Activated naive CD4-positive, alpha-beta T cell treated with anti-CD3 and anti-CD28 coated beads for 36 hours (primary cell): ENCODE data around the gene ITGA11. TPM values are rescaled to one million over a fixed set of nuclear protein-coding genes. Genes with fewer than 3 reads are reported as not detected.

Experiments used
- CTCF ChIA-PET: fragments of 350-600 bp; sonication (Branson Sonifier 250); formaldehyde crosslinking; loops from one replicate; lab custom pipeline; 2021; ENCODE audit warnings: antibody characterized with exemption; lab: Charles Lee
- DNase-seq: peaks from one replicate; pipeline ENCODE4 v3.0.0-alpha.2; 2020
- H3K27ac Mint-ChIP-seq: one replicate; pipeline ENCODE4 v1.8.0; 2021; ENCODE audit warnings: mild to moderate bottlenecking, mixed read lengths
- H3K27me3 Mint-ChIP-seq: one replicate; pipeline ENCODE4 v1.8.0; 2021; ENCODE audit warnings: low read depth, mixed read lengths
- H3K36me3 Mint-ChIP-seq: one replicate; pipeline ENCODE4 v1.8.0; 2021; ENCODE audit warnings: low read depth, mixed read lengths
- H3K4me1 Mint-ChIP-seq: one replicate; pipeline ENCODE4 v1.8.0; 2021; ENCODE audit warnings: low read depth, mixed read lengths
- H3K4me3 Mint-ChIP-seq: one replicate; pipeline ENCODE4 v1.8.0; 2021; ENCODE audit warnings: mild to moderate bottlenecking, moderate library complexity, mixed read lengths
- H3K9me3 Mint-ChIP-seq: one replicate; pipeline ENCODE4 v1.8.0; 2021; ENCODE audit warnings: mixed read lengths
- intact Hi-C: fragments of 100-400 bp; cut with micrococcal nuclease; formaldehyde crosslinking; loops from one replicate; pipeline ENCODE4 v1.15.1; 2023
- total RNA-seq, 2 experiments: library from RNA; stranded (reverse); gene quantifications; one replicate each; pipeline ENCODE4 v1.2.3, GENCODE V29; 2021

The ITGA11 gene
- total RNA-seq, 2 experiments from 2014 or later: 0.02 to 0.12 TPM

GRCh38 chr15:68386587-68387288, 45.2 kb downstream of the ITGA11 start:
- intact Hi-C loops: no loop called here
- H3K36me3 Mint-ChIP-seq: no peaks in the 10 kb centered on the region
- H3K9me3 Mint-ChIP-seq: no peaks in the 10 kb centered on the region
- CTCF ChIA-PET: interaction anchor here (2.7 kb wide), 1 partner anchor 80 kb away, joined by 11 read pairs; no protein-coding TSS in a partner anchor
- no peak for DNase-seq
- no peak overlapping the region for H3K4me3 Mint-ChIP-seq
- peaks cover 5% of the 10 kb centered on the region for H3K27me3 Mint-ChIP-seq
- no peaks in the 10 kb centered on the region for H3K4me1 Mint-ChIP-seq
- H3K27ac Mint-ChIP-seq: no peak overlapping the region

- DNase-seq: no peak
- intact Hi-C loops: no loop called here
- no peaks in the 10 kb centered on the region for H3K36me3 Mint-ChIP-seq
- no peaks in the 10 kb centered on the region for H3K9me3 Mint-ChIP-seq
- CTCF ChIA-PET: interaction anchor here (2.7 to 8.2 kb wide), 2 partner anchors 79 to 80 kb away, joined by 11 to 85 read pairs; no protein-coding TSS in a partner anchor
- H3K27ac Mint-ChIP-seq: no peak overlapping the region
- peaks cover 4% of the 10 kb centered on the region for H3K27me3 Mint-ChIP-seq
- no peak overlapping the region for H3K4me3 Mint-ChIP-seq
- no peaks in the 10 kb centered on the region for H3K4me1 Mint-ChIP-seq
Observed at GRCh38 chr15:68385671-68386586, 46.0 kb downstream of the ITGA11 start.

DNA sequence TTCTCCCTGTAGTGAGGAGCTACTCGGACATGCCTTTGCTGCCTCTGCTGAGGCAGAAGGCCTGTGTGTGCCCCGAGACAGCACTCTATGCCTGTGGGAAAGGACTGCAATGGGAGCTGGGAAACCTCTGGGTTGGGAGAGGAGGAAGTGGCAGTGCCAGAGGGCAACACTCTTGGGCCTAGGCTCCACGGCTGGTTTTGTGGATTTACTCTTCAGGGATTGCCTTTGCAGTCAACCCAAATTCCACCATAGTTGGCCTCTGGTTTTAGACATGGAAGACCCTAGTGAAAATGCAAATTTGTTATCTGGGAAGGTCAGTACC, 46.8 kb downstream of the ITGA11 start:
- peaks cover 2% of the 10 kb centered on the region for H3K27me3 Mint-ChIP-seq
- CTCF ChIA-PET: interaction anchor here (8.2 kb wide), 1 partner anchor 78 kb away, joined by 85 read pairs; no protein-coding TSS in a partner anchor

GRCh38 chr15:68384451-68385239, 47.3 kb downstream of the ITGA11 start:
- H3K27ac Mint-ChIP-seq: no peak overlapping the region
- intact Hi-C loops: no loop called here
- no peaks in the 10 kb centered on the region for H3K27me3 Mint-ChIP-seq
- no peaks in the 10 kb centered on the region for H3K36me3 Mint-ChIP-seq
- no peak overlapping the region for H3K4me3 Mint-ChIP-seq
- no peaks in the 10 kb centered on the region for H3K9me3 Mint-ChIP-seq
- CTCF ChIA-PET: interaction anchor here (1.1 to 8.2 kb wide), 2 partner anchors 11 to 78 kb away, joined by 5 to 85 read pairs; no protein-coding TSS in a partner anchor
- no peak for DNase-seq
- H3K4me1 Mint-ChIP-seq: peaks cover 5% of the 10 kb centered on the region

More for the DNA sequence above, 46.8 kb downstream of the ITGA11 start:
- no peak overlapping the region for H3K27ac Mint-ChIP-seq
- H3K9me3 Mint-ChIP-seq: no peaks in the 10 kb centered on the region
- H3K4me3 Mint-ChIP-seq: no peak overlapping the region
- no peaks in the 10 kb centered on the region for H3K36me3 Mint-ChIP-seq
- no peaks in the 10 kb centered on the region for H3K4me1 Mint-ChIP-seq
- intact Hi-C loops: no loop called here
- no peak for DNase-seq

GRCh38 chr15:68383161-68384074, 48.5 kb downstream of the ITGA11 start:
- Mint-ChIP-seq H3K36me3 (no peaks in the 10 kb centered on the region), H3K27me3 (no peaks in the 10 kb centered on the region), H3K27ac (no peak overlapping the region), H3K9me3 (no peaks in the 10 kb centered on the region), H3K4me3 (no peak overlapping the region), H3K4me1 (peaks cover 13% of the 10 kb centered on the region)
- CTCF ChIA-PET: interaction anchor here (0.6 to 8.2 kb wide), 8 partner anchors 12 to 655 kb away, joined by 3 to 85 read pairs (median 4); partner anchors contain the start of gene FEM1B
- intact Hi-C loops: loop anchor here (1.0 kb wide), 2 partner anchors 77 to 130 kb away; no protein-coding TSS in a partner anchor
- peak; percentile 69 for DNase-seq

- no peaks in the 10 kb centered on the region for H3K9me3 Mint-ChIP-seq
- no peaks in the 10 kb centered on the region for H3K36me3 Mint-ChIP-seq
- CTCF ChIA-PET: interaction anchor here (0.6 to 8.2 kb wide), 9 partner anchors 17 to 654 kb away, joined by 3 to 85 read pairs (median 4); partner anchors contain the start of gene FEM1B
- H3K4me3 Mint-ChIP-seq: no peak overlapping the region
- H3K4me1 Mint-ChIP-seq: peaks cover 13% of the 10 kb centered on the region
- intact Hi-C loops: loop anchor here (1.0 kb wide), 2 partner anchors 76 to 129 kb away; no protein-coding TSS in a partner anchor
- no peak for DNase-seq
- no peak overlapping the region for H3K27ac Mint-ChIP-seq
- H3K27me3 Mint-ChIP-seq: no peaks in the 10 kb centered on the region
Observed at GRCh38 chr15:68382286-68383007, 49.5 kb downstream of the ITGA11 start.

- Mint-ChIP-seq H3K27ac (no peak overlapping the region), H3K9me3 (no peaks in the 10 kb centered on the region), H3K27me3 (no peaks in the 10 kb centered on the region), H3K36me3 (no peaks in the 10 kb centered on the region), H3K4me1 (peaks cover 13% of the 10 kb centered on the region), H3K4me3 (no peak overlapping the region)
- intact Hi-C loops: no loop called here
- DNase-seq: no peak
- CTCF ChIA-PET: interaction anchor here (0.6 to 8.2 kb wide), 2 partner anchors 74 to 496 kb away, joined by 3 to 85 read pairs; no protein-coding TSS in a partner anchor
Observed at GRCh38 chr15:68380456-68380855, 51.5 kb downstream of the ITGA11 start.

GRCh38 chr15:68379759-68380290, 52.1 kb downstream of the ITGA11 start:
- DNase-seq: no peak
- no peak overlapping the region for H3K27ac Mint-ChIP-seq
- H3K4me3 Mint-ChIP-seq: no peak overlapping the region
- CTCF ChIA-PET: interaction anchor here (0.8 to 8.2 kb wide), 4 partner anchors 14 to 147 kb away, joined by 3 to 85 read pairs (median 5); no protein-coding TSS in a partner anchor
- intact Hi-C loops: no loop called here
- peaks cover 13% of the 10 kb centered on the region for H3K4me1 Mint-ChIP-seq
- H3K36me3 Mint-ChIP-seq: no peaks in the 10 kb centered on the region
- no peaks in the 10 kb centered on the region for H3K9me3 Mint-ChIP-seq
- H3K27me3 Mint-ChIP-seq: no peaks in the 10 kb centered on the region

DNA sequence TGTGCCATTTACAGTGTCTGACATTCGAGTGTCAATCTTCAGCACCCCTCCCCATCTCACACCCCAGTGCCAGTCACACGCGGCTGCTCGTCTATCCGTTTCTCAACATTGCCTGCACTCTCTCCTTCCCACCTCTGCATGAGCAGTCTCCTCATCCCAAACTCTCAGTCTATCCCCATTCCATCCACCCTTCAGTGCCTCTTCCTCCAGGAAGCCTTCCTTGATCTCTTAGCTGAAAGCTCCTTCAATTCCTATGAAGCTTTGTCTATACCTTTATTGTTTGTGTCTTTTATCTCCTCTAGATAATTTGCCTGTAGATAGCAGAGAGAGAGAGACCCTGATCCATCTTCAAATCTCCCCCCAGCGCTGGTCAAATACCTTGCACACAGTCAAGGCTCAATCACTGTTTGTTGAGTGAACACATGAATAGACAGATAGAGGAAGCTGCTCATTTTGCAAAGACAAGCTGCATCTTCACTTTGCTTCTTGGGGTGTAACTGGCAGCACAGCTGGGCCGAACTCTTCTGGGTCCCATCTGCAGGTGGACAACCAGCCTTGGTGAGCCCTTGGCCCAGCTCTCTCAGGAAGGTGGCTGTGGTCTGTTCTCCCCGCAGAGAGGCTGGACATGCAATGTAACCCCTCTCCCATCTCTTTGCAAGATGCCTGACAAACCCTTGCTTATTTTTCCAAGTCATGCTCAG, 52.8 kb downstream of the ITGA11 start:
- intact Hi-C loops: no loop called here
- Mint-ChIP-seq H3K36me3 (no peaks in the 10 kb centered on the region), H3K4me3 (no peak overlapping the region), H3K4me1 (peaks cover 13% of the 10 kb centered on the region), H3K27me3 (no peaks in the 10 kb centered on the region), H3K9me3 (no peaks in the 10 kb centered on the region), H3K27ac (no peak overlapping the region)
- CTCF ChIA-PET: interaction anchor here (0.8 to 8.2 kb wide), 6 partner anchors 13 to 147 kb away, joined by 3 to 85 read pairs (median 4); no protein-coding TSS in a partner anchor
- no peak for DNase-seq

- intact Hi-C loops: no loop called here
- CTCF ChIA-PET: interaction anchor here (0.8 to 8.2 kb wide), 4 partner anchors 14 to 126 kb away, joined by 3 to 85 read pairs (median 4); no protein-coding TSS in a partner anchor
- Mint-ChIP-seq H3K4me3 (no peak overlapping the region), H3K36me3 (no peaks in the 10 kb centered on the region), H3K27ac (no peak overlapping the region), H3K9me3 (no peaks in the 10 kb centered on the region), H3K27me3 (no peaks in the 10 kb centered on the region), H3K4me1 (peaks cover 13% of the 10 kb centered on the region)
- DNase-seq: no peak
Observed at GRCh38 chr15:68378595-68378994, 53.4 kb downstream of the ITGA11 start.
